Gastrocnemius medialis (tissue), 4 donors: Measurements from ENCODE around the gene SORL1. TPM values are rescaled to one million over a fixed set of nuclear protein-coding genes. Genes with fewer than 3 reads are reported as not detected.

Experiments
- ATAC-seq, 2 donors: fragments of 150-250 bp; one replicate each; pipeline ENCODE4 v1.9.1; 2016
- DNase-seq, 2 donors: peaks; one replicate each; pipeline ENCODE4 v3.0.0-alpha.2; 2019
- H3K27ac ChIP-seq, 4 donors: fragments of 200-600 bp; sonication (generic); 1 replicate in 1 of 4; 2 replicates in 3 of 4; pipeline ENCODE4 v1.5.1; 2016 to 2018; ENCODE audit warnings: mild to moderate bottlenecking in 2 of 4, moderate library complexity in 1 of 4
- H3K27me3 ChIP-seq, 3 donors: fragments of 200-600 bp; sonication (generic) in 2 of 3; 1 replicate in 1 of 3; 2 replicates in 2 of 3; pipeline versions ENCODE4 v1.5.1 to v1.6.0; 2016 to 2019; ENCODE audit warnings: mild to moderate bottlenecking in 1 of 3, moderate library complexity in 1 of 3
- H3K36me3 ChIP-seq, 2 donors: fragments of 200-600 bp; sonication (generic) in 1 of 2; one replicate each; pipeline ENCODE4 v1.5.1; 2017 to 2018
- H3K4me1 ChIP-seq, 2 donors: fragments of 200-600 bp; sonication (generic) in 1 of 2; one replicate each; pipeline ENCODE4 v1.5.1; 2016 to 2017; ENCODE audit warnings: mild to moderate bottlenecking in 2 of 2
- H3K4me3 ChIP-seq, 4 donors: fragments of 200-600 bp; sonication (generic) in 3 of 4; 1 replicate in 1 of 4; 2 replicates in 3 of 4; pipeline ENCODE4 v1.5.1; 2016 to 2019; ENCODE audit warnings: mild to moderate bottlenecking in 2 of 4
- H3K9me3 ChIP-seq, 3 donors: fragments of 200-600 bp; sonication (generic) in 2 of 3; 1 replicate in 1 of 3; 2 replicates in 2 of 3; pipeline ENCODE4 v1.5.1; 2016 to 2019
- CTCF ChIP-seq, 5 experiments: fragments of 450-650 bp in 3 of 5; fragments of 200-600 bp in 2 of 5; sonication (generic) in 2 of 5; IDR thresholded peaks in 4 of 5; conservative IDR thresholded peaks in 1 of 5; 1 replicate in 4 of 5; 2 replicates in 1 of 5; pipeline ENCODE4 v1.5.1; 2016 to 2019; ENCODE audit warnings: antibody characterized with exemption in 5 of 5, mild to moderate bottlenecking in 3 of 5, moderate library complexity in 3 of 5
- POLR2A ChIP-seq, 2 donors: fragments of 450-650 bp; IDR thresholded peaks; one replicate each; pipeline ENCODE4 v1.6.1; 2017; ENCODE audit warnings: antibody characterized with exemption in 2 of 2, mild to moderate bottlenecking in 2 of 2, moderate library complexity in 2 of 2
- in situ Hi-C, 4 donors: fragments of 200-750 bp; cut with MboI; loops; one replicate each; pipeline versions ENCODE4 v1.15.0 to v1.8.0; 2017; ENCODE audit warnings: low sequenced_read_pairs in 4 of 4
- intact Hi-C: fragments of 100-400 bp; cut with DNase I; formaldehyde crosslinking; loops from one replicate; pipeline ENCODE4 v1.15.1; 2023; ENCODE audit warnings: low total_unique reads
- total RNA-seq, 4 donors: library from RNA; depleted of rRNA; stranded (reverse); fragments of >200 nt; gene quantifications; one replicate each; pipeline versions ENCODE4 v1.1.0 to v1.2.3, GENCODE V29; 2016

SORL1 gene
- total RNA-seq, 4 donors from 2014 or later = 0.78 to 2.7 (median 2.3) TPM

GRCh38 chr11:121606354-121606753 lies 154.2 kb downstream of the SORL1 start:
- Histone ChIP-seq H3K27ac (no peak overlapping the region), H3K36me3 (no peaks in the 10 kb centered on the region), H3K4me1 (no peaks in the 10 kb centered on the region), H3K27me3 (no peaks in the 10 kb centered on the region), H3K4me3 (no peak overlapping the region), H3K9me3 (no peaks in the 10 kb centered on the region)
- ATAC-seq (no peak), DNase-seq (no peak)
- intact Hi-C loops (no loop called here), in situ Hi-C loops (no loop called here)
- TF ChIP-seq POLR2A (IDR thresholded peaks at IDR 0.05) (no peak), CTCF (IDR thresholded peaks at IDR 0.05 in 4 of 5, conservative IDR thresholded peaks at IDR 0.05 in 1 of 5) (no peak)

- ATAC-seq (no peak), DNase-seq (no peak)
- Histone ChIP-seq H3K36me3 (no peaks in the 10 kb centered on the region), H3K27ac (no peak overlapping the region), H3K27me3 (no peaks in the 10 kb centered on the region), H3K9me3 (no peaks in the 10 kb centered on the region), H3K4me3 (no peak overlapping the region), H3K4me1 (no peaks in the 10 kb centered on the region)
- TF ChIP-seq CTCF (IDR thresholded peaks at IDR 0.05 in 4 of 5, conservative IDR thresholded peaks at IDR 0.05 in 1 of 5) (no peak), POLR2A (IDR thresholded peaks at IDR 0.05) (no peak)
- in situ Hi-C loops = no loop called here
- intact Hi-C loops = no loop called here
Measured at GRCh38 chr11:121607341-121607740, 155.2 kb downstream of the SORL1 start.

- Histone ChIP-seq H3K27me3 (no peaks in the 10 kb centered on the region), H3K36me3 (no peaks in the 10 kb centered on the region), H3K9me3 (no peaks in the 10 kb centered on the region), H3K4me1 (no peaks in the 10 kb centered on the region), H3K27ac (no peak overlapping the region), H3K4me3 (no peak overlapping the region)
- intact Hi-C loops (no loop called here), in situ Hi-C loops (no loop called here)
- TF ChIP-seq CTCF (IDR thresholded peaks at IDR 0.05 in 4 of 5, conservative IDR thresholded peaks at IDR 0.05 in 1 of 5) (no peak), POLR2A (IDR thresholded peaks at IDR 0.05) (no peak)
- DNase-seq (no peak), ATAC-seq (no peak)
Measured at GRCh38 chr11:121608545-121609098, 156.5 kb downstream of the SORL1 start.

GRCh38 chr11:121610706-121611105 lies 158.6 kb downstream of the SORL1 start:
- no peaks in the 10 kb centered on the region for H3K27me3 ChIP-seq
- no peaks in the 10 kb centered on the region for H3K9me3 ChIP-seq
- no peak overlapping the region for H3K27ac ChIP-seq
- TF ChIP-seq CTCF (IDR thresholded peaks at IDR 0.05 in 4 of 5, conservative IDR thresholded peaks at IDR 0.05 in 1 of 5) (no peak), POLR2A (IDR thresholded peaks at IDR 0.05) (no peak)
- in situ Hi-C loops (no loop called here), intact Hi-C loops (no loop called here)
- H3K36me3 ChIP-seq = no peaks in the 10 kb centered on the region
- no peak overlapping the region for H3K4me3 ChIP-seq
- ATAC-seq (no peak), DNase-seq (no peak)
- H3K4me1 ChIP-seq = no peaks in the 10 kb centered on the region

GRCh38 chr11:121611242-121611641 lies 159.1 kb downstream of the SORL1 start:
- H3K27me3 ChIP-seq = no peaks in the 10 kb centered on the region
- no peak for ATAC-seq
- H3K27ac ChIP-seq = no peak overlapping the region
- no peaks in the 10 kb centered on the region for H3K9me3 ChIP-seq
- no peaks in the 10 kb centered on the region for H3K4me1 ChIP-seq
- no peaks in the 10 kb centered on the region for H3K36me3 ChIP-seq
- DNase-seq = no peak
- in situ Hi-C loops (no loop called here), intact Hi-C loops (no loop called here)
- TF ChIP-seq CTCF (IDR thresholded peaks at IDR 0.05 in 4 of 5, conservative IDR thresholded peaks at IDR 0.05 in 1 of 5) (no peak), POLR2A (IDR thresholded peaks at IDR 0.05) (no peak)
- H3K4me3 ChIP-seq = no peak overlapping the region
